Vagina (tissue), 2 donors: Measurements from ENCODE around the gene PRTG. TPM values are rescaled to one million over a fixed set of nuclear protein-coding genes. Genes with fewer than 3 reads are reported as not detected.

ENCODE experiments used
- DNase-seq, 2 donors: peaks; one replicate each; pipeline ENCODE4 v3.0.0-alpha.2; 2017; ENCODE audit errors: extremely low spot score in 2 of 2
- H3K27ac ChIP-seq: fragments of 200-600 bp; sonication (generic); one replicate; pipeline ENCODE4 v1.5.1; 2019
- H3K27me3 ChIP-seq: fragments of 200-600 bp; sonication (generic); one replicate; pipeline ENCODE4 v1.5.1; 2019
- H3K36me3 ChIP-seq, 2 donors: fragments of 200-600 bp; sonication (generic); one replicate each; pipeline ENCODE4 v1.5.1; 2017 to 2019
- H3K4me1 ChIP-seq: fragments of 200-600 bp; sonication (generic); one replicate; pipeline ENCODE4 v1.5.1; 2019
- H3K4me3 ChIP-seq, 2 donors: fragments of 200-600 bp; sonication (generic); 1 replicate in 1 of 2; 2 replicates in 1 of 2; pipeline ENCODE4 v1.5.1; 2016 to 2019
- H3K9me3 ChIP-seq: fragments of 200-600 bp; sonication (generic); one replicate; pipeline ENCODE4 v1.5.1; 2019
- POLR2A ChIP-seq, 2 donors: fragments of 450-650 bp; IDR thresholded peaks; one replicate each; pipeline ENCODE4 v1.6.1; 2017; ENCODE audit warnings: antibody characterized with exemption in 2 of 2, mild to moderate bottlenecking in 2 of 2, moderate library complexity in 2 of 2
- POLR2AphosphoS5 ChIP-seq, 2 donors: sonication (generic); formaldehyde crosslinking; IDR thresholded peaks; one replicate each; pipeline ENCODE4 v1.9.0; 2017; ENCODE audit warnings: antibody characterized with exemption in 2 of 2, mild to moderate bottlenecking in 2 of 2, low read depth in 1 of 2; ENCODE audit not compliant: insufficient read depth in 1 of 2
- intact Hi-C: fragments of 100-400 bp; cut with DNase I; formaldehyde crosslinking; loops from one replicate; pipeline ENCODE4 v1.15.1; 2023
- total RNA-seq: library from RNA; depleted of rRNA; stranded (reverse); fragments of >200 nt; gene quantifications from one replicate; pipeline ENCODE4 v1.2.3, GENCODE V29; 2016
- TF ChIP-seq, protein P1 (sequence below), 3 experiments: fragments of 450-650 bp in 2 of 3; fragments of 200-600 bp in 1 of 3; sonication (generic) in 1 of 3; IDR thresholded peaks; one replicate each; pipeline ENCODE4 v1.5.1; 2017 to 2019; ENCODE audit warnings: antibody characterized with exemption in 3 of 3, mild to moderate bottlenecking in 2 of 3, moderate library complexity in 2 of 3

PRTG gene
- total RNA-seq, 1 donor from 2014 or later = 5.2 TPM

DNA sequence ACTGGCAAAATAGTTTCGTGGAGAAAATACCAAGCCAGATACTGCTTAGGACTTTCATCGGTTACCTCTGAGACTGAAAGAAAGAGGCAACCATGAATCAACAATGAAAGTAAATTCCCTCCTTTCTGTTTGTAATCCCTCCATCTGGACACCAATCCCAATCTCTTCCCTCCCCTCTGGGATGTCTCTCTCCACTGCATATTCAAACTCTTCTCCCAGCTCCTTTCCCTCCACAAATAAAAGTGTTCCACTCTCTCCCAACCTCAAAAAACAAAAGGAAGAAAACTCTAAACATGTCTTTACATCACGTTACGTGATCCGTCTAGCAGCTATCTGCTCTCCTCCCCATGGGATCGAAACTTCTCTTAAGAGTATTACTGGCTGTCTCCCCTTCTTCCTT lies 55.2 kb downstream of the PRTG start:
- Histone ChIP-seq H3K36me3 (no peaks in the 10 kb centered on the region), H3K4me3 (no peak overlapping the region), H3K9me3 (no peaks in the 10 kb centered on the region), H3K4me1 (no peaks in the 10 kb centered on the region), H3K27me3 (no peaks in the 10 kb centered on the region), H3K27ac (no peak overlapping the region)
- intact Hi-C loops = no loop called here
- TF ChIP-seq, protein P1, sequence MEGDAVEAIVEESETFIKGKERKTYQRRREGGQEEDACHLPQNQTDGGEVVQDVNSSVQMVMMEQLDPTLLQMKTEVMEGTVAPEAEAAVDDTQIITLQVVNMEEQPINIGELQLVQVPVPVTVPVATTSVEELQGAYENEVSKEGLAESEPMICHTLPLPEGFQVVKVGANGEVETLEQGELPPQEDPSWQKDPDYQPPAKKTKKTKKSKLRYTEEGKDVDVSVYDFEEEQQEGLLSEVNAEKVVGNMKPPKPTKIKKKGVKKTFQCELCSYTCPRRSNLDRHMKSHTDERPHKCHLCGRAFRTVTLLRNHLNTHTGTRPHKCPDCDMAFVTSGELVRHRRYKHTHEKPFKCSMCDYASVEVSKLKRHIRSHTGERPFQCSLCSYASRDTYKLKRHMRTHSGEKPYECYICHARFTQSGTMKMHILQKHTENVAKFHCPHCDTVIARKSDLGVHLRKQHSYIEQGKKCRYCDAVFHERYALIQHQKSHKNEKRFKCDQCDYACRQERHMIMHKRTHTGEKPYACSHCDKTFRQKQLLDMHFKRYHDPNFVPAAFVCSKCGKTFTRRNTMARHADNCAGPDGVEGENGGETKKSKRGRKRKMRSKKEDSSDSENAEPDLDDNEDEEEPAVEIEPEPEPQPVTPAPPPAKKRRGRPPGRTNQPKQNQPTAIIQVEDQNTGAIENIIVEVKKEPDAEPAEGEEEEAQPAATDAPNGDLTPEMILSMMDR (IDR thresholded peaks at IDR 0.05) = no peak
- no peak for TF ChIP-seq POLR2A (IDR thresholded peaks at IDR 0.05)
- TF ChIP-seq POLR2AphosphoS5 (IDR thresholded peaks at IDR 0.05; ENCODE audit: insufficient read depth in 1 of 2, low read depth in 1 of 2) = no peak
- no peak for DNase-seq

DNA sequence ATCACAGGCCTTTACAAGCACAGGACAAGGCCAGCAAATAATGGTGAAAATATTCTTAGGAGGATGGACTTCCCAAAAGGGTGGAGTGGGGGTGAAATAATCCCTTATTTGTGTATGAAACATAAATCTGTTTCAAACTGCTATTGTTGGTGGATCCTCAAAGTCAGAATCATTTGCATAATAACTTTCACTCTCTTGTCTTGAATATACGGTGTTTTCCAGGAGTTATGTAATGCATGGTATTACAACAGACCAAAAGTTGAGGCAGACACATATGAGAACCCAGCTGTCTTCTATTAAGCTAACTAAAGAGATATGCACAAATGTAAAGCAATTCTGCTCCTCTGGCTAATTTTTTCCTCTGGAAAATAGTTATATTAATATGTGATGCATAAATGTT lies 57.7 kb downstream of the PRTG start:
- Histone ChIP-seq H3K27ac (no peak overlapping the region), H3K36me3 (no peaks in the 10 kb centered on the region), H3K4me3 (no peak overlapping the region), H3K4me1 (no peaks in the 10 kb centered on the region), H3K9me3 (no peaks in the 10 kb centered on the region), H3K27me3 (no peaks in the 10 kb centered on the region)
- TF ChIP-seq POLR2AphosphoS5 (IDR thresholded peaks at IDR 0.05; ENCODE audit: insufficient read depth in 1 of 2, low read depth in 1 of 2) = no peak
- TF ChIP-seq POLR2A (IDR thresholded peaks at IDR 0.05) = no peak
- TF ChIP-seq, protein P1 (IDR thresholded peaks at IDR 0.05) = no peak
- intact Hi-C loops = no loop called here
- no peak for DNase-seq

DNA sequence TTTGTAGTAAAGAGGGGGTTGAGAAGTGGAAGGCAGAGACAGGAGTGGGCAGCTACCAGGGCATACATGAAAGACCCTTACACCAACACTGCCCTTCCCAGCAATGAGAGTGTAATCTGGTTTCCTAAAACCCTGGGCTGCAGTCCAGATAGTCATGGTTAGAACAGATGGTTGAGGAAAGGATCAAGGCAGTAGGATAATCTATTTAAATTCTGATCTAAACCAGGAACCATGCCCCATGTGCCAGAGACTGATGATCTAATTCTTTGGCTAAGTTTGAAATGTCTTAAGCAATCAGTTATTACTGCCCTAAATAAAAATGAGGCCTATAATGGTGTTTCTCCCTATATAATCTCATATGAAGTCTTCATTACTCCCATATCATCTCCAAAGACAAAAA lies 59.6 kb downstream of the PRTG start:
- no peaks in the 10 kb centered on the region for H3K9me3 ChIP-seq
- intact Hi-C loops = no loop called here
- no peak overlapping the region for H3K27ac ChIP-seq
- no peaks in the 10 kb centered on the region for H3K36me3 ChIP-seq
- no peak for TF ChIP-seq POLR2A (IDR thresholded peaks at IDR 0.05)
- H3K4me3 ChIP-seq = no peak overlapping the region
- no peak for DNase-seq
- no peaks in the 10 kb centered on the region for H3K4me1 ChIP-seq
- no peaks in the 10 kb centered on the region for H3K27me3 ChIP-seq

DNA sequence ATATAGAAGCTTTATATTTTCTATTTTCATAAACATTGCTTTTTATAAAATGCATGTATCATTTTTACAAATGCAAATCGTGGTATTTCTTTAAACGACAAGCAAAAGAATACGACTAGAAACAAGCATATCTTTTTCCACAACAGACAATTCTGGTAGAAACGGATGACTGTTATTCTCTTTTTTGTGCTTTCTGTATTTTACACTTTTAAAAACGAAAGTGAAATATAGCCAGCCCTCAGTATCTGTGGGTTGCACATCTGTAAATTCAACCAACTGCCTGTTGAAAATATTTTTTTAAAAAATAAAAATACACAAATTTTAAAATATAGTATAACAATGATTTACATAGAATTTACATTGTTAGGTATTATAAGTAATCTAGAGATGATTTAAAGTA lies 61.3 kb downstream of the PRTG start:
- no peak for TF ChIP-seq POLR2AphosphoS5 (IDR thresholded peaks at IDR 0.05; ENCODE audit: insufficient read depth in 1 of 2, low read depth in 1 of 2)
- TF ChIP-seq, protein P1 (IDR thresholded peaks at IDR 0.05) = no peak
- no peak for TF ChIP-seq POLR2A (IDR thresholded peaks at IDR 0.05)
- Histone ChIP-seq H3K36me3 (no peaks in the 10 kb centered on the region), H3K4me3 (no peak overlapping the region), H3K9me3 (no peaks in the 10 kb centered on the region), H3K4me1 (no peaks in the 10 kb centered on the region), H3K27ac (no peak overlapping the region), H3K27me3 (no peaks in the 10 kb centered on the region)
- DNase-seq = no peak
- intact Hi-C loops = no loop called here

DNA sequence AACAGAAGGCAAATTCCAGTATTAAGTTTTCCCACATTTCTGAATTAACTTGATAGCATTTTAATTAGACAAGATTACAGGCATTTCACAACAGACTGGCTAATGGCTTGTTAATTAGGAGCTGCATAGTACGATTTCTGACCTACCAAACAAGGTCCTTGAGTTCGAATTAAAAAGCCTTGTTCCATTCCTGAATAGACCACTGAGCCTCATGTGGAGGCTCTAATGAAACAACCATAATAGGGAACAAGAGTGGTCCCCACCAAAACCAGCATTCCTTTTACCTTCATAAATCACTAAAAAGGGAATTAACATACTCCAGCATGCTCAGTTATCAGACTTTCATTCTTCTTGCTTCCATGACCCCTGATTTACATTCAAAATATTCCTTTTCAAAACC lies 66.4 kb downstream of the PRTG start:
- intact Hi-C loops = no loop called here
- no peak for TF ChIP-seq POLR2AphosphoS5 (IDR thresholded peaks at IDR 0.05; ENCODE audit: insufficient read depth in 1 of 2, low read depth in 1 of 2)
- TF ChIP-seq POLR2A (IDR thresholded peaks at IDR 0.05) = no peak
- TF ChIP-seq, protein P1 (IDR thresholded peaks at IDR 0.05) = no peak
- Histone ChIP-seq H3K27ac (no peak overlapping the region), H3K4me1 (no peaks in the 10 kb centered on the region), H3K36me3 (no peaks in the 10 kb centered on the region), H3K27me3 (no peaks in the 10 kb centered on the region), H3K9me3 (no peaks in the 10 kb centered on the region), H3K4me3 (no peak overlapping the region)
- no peak for DNase-seq

DNA sequence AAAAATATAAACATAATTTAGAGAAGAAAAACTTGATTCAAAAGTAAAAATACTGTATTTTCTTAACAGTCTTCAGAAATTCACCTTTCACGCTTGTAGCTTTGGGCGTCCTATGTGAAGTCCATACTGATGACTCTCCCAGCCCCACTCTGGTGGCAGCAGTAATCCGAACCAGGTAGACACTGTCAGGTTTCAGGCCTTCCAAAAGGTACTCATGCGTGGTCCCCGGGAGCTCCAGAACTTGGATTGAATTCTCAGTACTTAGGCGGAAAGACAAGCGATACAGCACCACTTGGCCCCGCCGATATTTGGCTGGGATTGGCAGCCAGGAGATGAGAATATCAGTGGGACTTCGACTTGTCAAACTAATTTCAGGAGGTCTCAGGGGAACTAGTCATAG lies 69.7 kb downstream of the PRTG start:
- Histone ChIP-seq H3K36me3 (no peaks in the 10 kb centered on the region), H3K27ac (no peak overlapping the region), H3K27me3 (no peaks in the 10 kb centered on the region), H3K4me3 (no peak overlapping the region), H3K4me1 (no peaks in the 10 kb centered on the region), H3K9me3 (no peaks in the 10 kb centered on the region)
- intact Hi-C loops = no loop called here
- DNase-seq = no peak
- TF ChIP-seq POLR2AphosphoS5 (IDR thresholded peaks at IDR 0.05; ENCODE audit: insufficient read depth in 1 of 2, low read depth in 1 of 2) (no peak), POLR2A (IDR thresholded peaks at IDR 0.05) (no peak)
- TF ChIP-seq, protein P1 (IDR thresholded peaks at IDR 0.05) = no peak
